ENCODE results near the gene ALDH8A1. TPM values are rescaled to one million over a fixed set of nuclear protein-coding genes. Genes with fewer than 3 reads are reported as not detected.

Gene ALDH8A1, protein sequence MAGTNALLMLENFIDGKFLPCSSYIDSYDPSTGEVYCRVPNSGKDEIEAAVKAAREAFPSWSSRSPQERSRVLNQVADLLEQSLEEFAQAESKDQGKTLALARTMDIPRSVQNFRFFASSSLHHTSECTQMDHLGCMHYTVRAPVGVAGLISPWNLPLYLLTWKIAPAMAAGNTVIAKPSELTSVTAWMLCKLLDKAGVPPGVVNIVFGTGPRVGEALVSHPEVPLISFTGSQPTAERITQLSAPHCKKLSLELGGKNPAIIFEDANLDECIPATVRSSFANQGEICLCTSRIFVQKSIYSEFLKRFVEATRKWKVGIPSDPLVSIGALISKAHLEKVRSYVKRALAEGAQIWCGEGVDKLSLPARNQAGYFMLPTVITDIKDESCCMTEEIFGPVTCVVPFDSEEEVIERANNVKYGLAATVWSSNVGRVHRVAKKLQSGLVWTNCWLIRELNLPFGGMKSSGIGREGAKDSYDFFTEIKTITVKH
- 0.72 and 1.8 TPM in 2 replicates for total RNA-seq

DNA sequence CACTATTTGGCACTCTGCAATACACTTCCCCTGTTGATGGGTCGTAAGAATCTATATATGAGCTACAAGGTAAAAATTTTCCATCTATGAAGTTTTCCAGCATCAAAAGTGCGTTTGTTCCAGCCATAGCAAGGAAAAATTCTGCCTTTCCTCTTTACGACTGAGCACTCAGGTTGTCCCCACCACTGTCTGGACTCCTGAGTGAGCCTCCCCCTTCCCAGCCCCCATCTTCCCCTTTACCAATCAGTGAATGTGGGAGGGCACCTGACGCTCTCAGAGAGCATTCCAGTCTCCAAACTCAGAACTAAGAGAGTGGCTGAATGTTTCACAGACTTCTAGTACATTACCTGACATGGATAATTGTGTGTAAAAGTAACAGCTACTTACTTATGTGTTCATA lies at the start of gene ALDH8A1:
ALDH8A1 (minus strand) TSS at position 175 of the 400 bp plus-strand sequence; CDS start at position 127, 48 bp downstream.

Other genes starting within 250 kb of the ALDH8A1 start
- gene HBS1L, start 104.7 kb upstream of the ALDH8A1 start, total RNA-seq: 113 and 121 TPM in 2 replicates
- 0.33 and 0.40 TPM in 2 replicates for gene MYB, start 231.2 kb upstream of the ALDH8A1 start, total RNA-seq